GM23248 (cell line): ENCODE measurements around the gene PRUNE1. TPM values are rescaled to one million over a fixed set of nuclear protein-coding genes. Genes with fewer than 3 reads are reported as not detected.

Experiments
- DNase-seq: peaks from one replicate; pipeline ENCODE4 v3.0.0-alpha.2; 2015
- H2AFZ ChIP-seq: fragments of 200-600 bp; sonication (generic); 2 replicates; pipeline ENCODE4 v1.6.1; 2016; ENCODE audit warnings: antibody characterized with exemption
- H3F3A ChIP-seq: fragments of 200-600 bp; sonication (generic); 2 replicates; pipeline ENCODE4 v1.6.1; 2016; ENCODE audit warnings: mild to moderate bottlenecking, antibody characterized with exemption, mixed run types; ENCODE audit not compliant: insufficient read depth
- H3K27ac ChIP-seq: fragments of 200-600 bp; sonication (generic); 2 replicates; pipeline ENCODE4 v1.5.1; 2016; ENCODE audit warnings: mild to moderate bottlenecking
- H3K27me3 ChIP-seq: fragments of 200-600 bp; sonication (generic); replicated peaks from 2 replicates; pipeline ENCODE4 v1.6.1; 2016; ENCODE audit warnings: mild to moderate bottlenecking; ENCODE audit not compliant: insufficient read depth
- H3K36me3 ChIP-seq: fragments of 200-600 bp; sonication (generic); 2 replicates; pipeline ENCODE4 v1.6.1; 2016; ENCODE audit warnings: low read depth, mild to moderate bottlenecking
- H3K4me1 ChIP-seq: fragments of 200-600 bp; sonication (generic); 2 replicates; pipeline ENCODE4 v1.6.1; 2016; ENCODE audit warnings: mild to moderate bottlenecking; ENCODE audit not compliant: insufficient read depth
- H3K4me2 ChIP-seq: fragments of 200-600 bp; sonication (generic); one replicate; pipeline ENCODE4 v1.6.1; 2016; ENCODE audit warnings: mild to moderate bottlenecking; ENCODE audit not compliant: unreplicated experiment
- H3K4me3 ChIP-seq: fragments of 200-600 bp; sonication (generic); 2 replicates; pipeline ENCODE4 v1.5.1; 2016; ENCODE audit warnings: mild to moderate bottlenecking
- H3K79me2 ChIP-seq: fragments of 200-600 bp; sonication (generic); 2 replicates; pipeline ENCODE4 v1.6.1; 2016; ENCODE audit warnings: mild to moderate bottlenecking; ENCODE audit not compliant: insufficient read depth
- H3K9ac ChIP-seq: fragments of 200-600 bp; sonication (generic); 2 replicates; pipeline ENCODE4 v1.6.1; 2016; ENCODE audit warnings: mild to moderate bottlenecking
- H3K9me2 ChIP-seq: fragments of 200-600 bp; sonication (generic); 2 replicates; pipeline ENCODE4 v1.6.1; 2016; ENCODE audit warnings: mixed run types, mild to moderate bottlenecking, moderate library complexity; ENCODE audit not compliant: insufficient read depth
- H3K9me3 ChIP-seq: fragments of 200-600 bp; sonication (generic); one replicate; pipeline ENCODE4 v1.6.1; 2017; ENCODE audit warnings: low read depth
- H4K20me1 ChIP-seq: fragments of 200-600 bp; sonication (generic); 2 replicates; pipeline ENCODE4 v1.6.0; 2016; ENCODE audit not compliant: insufficient read depth
- EZH2 ChIP-seq: fragments of 200-600 bp; sonication (generic); IDR thresholded peaks from 2 replicates; pipeline ENCODE4 v1.6.1; 2018; ENCODE audit warnings: antibody characterized with exemption, mild to moderate bottlenecking; ENCODE audit not compliant: insufficient read depth, poor library complexity, severe bottlenecking
- EZH2phosphoT487 ChIP-seq: fragments of 200-600 bp; sonication (generic); IDR thresholded peaks from 2 replicates; pipeline ENCODE4 v1.6.1; 2018; ENCODE audit warnings: antibody characterized with exemption, moderate library complexity, mild to moderate bottlenecking, low read depth; ENCODE audit not compliant: insufficient read depth
- WGBS, 2 experiments: methylation state at CpG; one replicate each; pipeline ENCODE4 v1.1.6; 2015 to 2017; ENCODE audit warnings: low lambda C conversion rate in 2 of 2, low coverage in 1 of 2; ENCODE audit errors: missing lambda C conversion rate in 2 of 2; 5-methylcytosine and 5-hydroxymethylcytosine counted together
- in situ Hi-C: fragments of 300-500 bp; cut with MboI; formaldehyde crosslinking; loops from 2 replicates; pipeline ENCODE4 v1.15.0; 2020
- polyA plus RNA-seq: library from polyadenylated mRNA; unstranded; fragments of >200 nt; fragmentation: Nextera tagmentation; extraction: Ambion mirVana; gene quantifications from 2 replicates; pipeline ENCODE4 v1.2.1, GENCODE V29; 2016
- total RNA-seq: library from RNA; depleted of rRNA; stranded (reverse); fragments of >200 nt; shearing (Covaris generic); gene quantifications from 2 replicates; pipeline ENCODE4 v1.2.3, GENCODE V29; 2014

PRUNE1 gene
- total and polyA plus RNA-seq, 2 experiments from 2014 or later: 9.0 to 10.5 TPM

DNA sequence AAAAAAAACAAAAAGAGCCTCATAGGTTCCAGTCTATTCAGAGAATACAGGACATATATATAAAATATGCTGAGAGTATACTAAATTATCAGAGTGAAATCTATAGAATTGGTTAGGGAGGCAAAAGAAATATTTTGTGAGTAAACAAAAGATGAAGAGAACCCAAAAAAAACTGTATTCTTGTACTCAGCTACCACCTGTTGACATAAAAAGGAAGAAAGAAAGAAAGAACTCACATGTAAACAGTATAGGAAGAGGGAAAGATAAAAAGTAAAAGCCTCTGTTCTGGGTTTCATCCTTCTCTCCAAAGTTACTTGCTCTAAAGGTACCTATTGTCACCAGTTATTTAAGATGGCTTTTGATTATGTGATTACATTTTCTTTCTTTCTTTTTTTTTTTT is 18.2 kb downstream of the PRUNE1 start:
- Histone ChIP-seq H3K9me2 (no peaks in the 10 kb centered on the region), H3K79me2 (no peaks in the 10 kb centered on the region), H3K4me2 (no peak overlapping the region), H4K20me1 (no peaks in the 10 kb centered on the region), H3K9me3 (no peaks in the 10 kb centered on the region), H2AFZ (no peak overlapping the region), H3K27me3 (no peaks in the 10 kb centered on the region), H3K4me3 (no peak overlapping the region), H3F3A (no peaks in the 10 kb centered on the region), H3K36me3 (peaks cover 6% of the 10 kb centered on the region; the same call in 1 of the 2 replicates), H3K27ac (no peak overlapping the region), H3K4me1 (no peaks in the 10 kb centered on the region), H3K9ac (no peak overlapping the region)
- in situ Hi-C loops: no loop called here
- no peak for DNase-seq
- no peak for TF ChIP-seq EZH2
- no peak for TF ChIP-seq EZH2phosphoT487

GRCh38 chr1:151032164-151032563 is 23.9 kb downstream of the PRUNE1 start:
- Histone ChIP-seq H3K4me1 (no peaks in the 10 kb centered on the region), H3K4me3 (no peak overlapping the region), H3F3A (no peaks in the 10 kb centered on the region), H4K20me1 (no peaks in the 10 kb centered on the region), H3K36me3 (peaks cover 10% of the 10 kb centered on the region; the same call in 1 of the 2 replicates), H2AFZ (no peak overlapping the region), H3K9ac (no peak overlapping the region), H3K9me2 (no peaks in the 10 kb centered on the region), H3K27ac (no peak overlapping the region), H3K4me2 (no peak overlapping the region), H3K27me3 (no peaks in the 10 kb centered on the region), H3K9me3 (no peaks in the 10 kb centered on the region), H3K79me2 (no peaks in the 10 kb centered on the region)
- in situ Hi-C loops: no loop called here
- no peak for DNase-seq
- 99 to 100% methylated on average over 8 of the region's 8 CpGs for WGBS, 2 experiments
- TF ChIP-seq EZH2phosphoT487 (no peak), EZH2 (no peak)

DNA sequence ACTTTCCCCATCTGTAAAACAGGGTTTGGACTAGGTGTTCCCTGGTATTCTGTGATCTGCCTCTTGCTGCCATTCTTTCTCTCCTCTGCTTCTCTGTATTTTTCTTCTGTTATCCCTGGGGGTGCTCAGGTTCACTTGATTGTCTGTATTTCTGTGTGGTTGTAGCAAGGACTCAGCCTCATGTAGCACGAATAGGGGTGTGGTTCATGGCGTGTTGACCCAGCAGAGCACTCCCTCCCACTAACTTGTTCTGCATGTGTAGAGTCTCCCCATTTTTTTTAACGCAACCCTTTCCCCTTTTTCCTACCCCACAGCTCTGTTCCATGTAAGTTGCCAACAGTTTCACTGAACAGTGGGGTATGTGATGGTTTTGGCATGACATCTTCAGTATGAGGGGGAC is 26.9 kb downstream of the PRUNE1 start:
- WGBS, 2 experiments: 97 to 100% methylated on average over 3 of the region's 3 CpGs
- Histone ChIP-seq H3K27ac (no peak overlapping the region), H3F3A (no peaks in the 10 kb centered on the region), H3K27me3 (no peaks in the 10 kb centered on the region), H3K4me1 (no peaks in the 10 kb centered on the region), H4K20me1 (no peaks in the 10 kb centered on the region), H3K9ac (no peak overlapping the region), H3K79me2 (no peaks in the 10 kb centered on the region), H2AFZ (no peak overlapping the region), H3K36me3 (peaks cover 6% of the 10 kb centered on the region; the same call in 1 of the 2 replicates), H3K4me3 (no peak overlapping the region), H3K9me3 (no peaks in the 10 kb centered on the region), H3K4me2 (no peak overlapping the region), H3K9me2 (no peaks in the 10 kb centered on the region)
- DNase-seq: no peak
- in situ Hi-C loops: no loop called here
- TF ChIP-seq EZH2: no peak

GRCh38 chr1:151036356-151036755 is 28.1 kb downstream of the PRUNE1 start, which contains the start of gene BNIPL:
TSS of gene BNIPL (plus strand) at chr1:151036586. CDS start at chr1:151036726, 140 bp downstream.
- in situ Hi-C loops: no loop called here
- Histone ChIP-seq H3K9ac (no peak within 1 kb of the TSS), H3K9me3 (no peaks in the 10 kb centered on the region), H2AFZ (no peak within 1 kb of the TSS), H3K79me2 (no peaks in the 10 kb centered on the region), H3K4me3 (no peak within 1 kb of the TSS), H3F3A (no peaks in the 10 kb centered on the region), H3K36me3 (peaks cover 6% of the 10 kb centered on the region; the same call in 1 of the 2 replicates), H3K4me2 (no peak within 1 kb of the TSS), H3K9me2 (no peaks in the 10 kb centered on the region), H3K27ac (no peak within 1 kb of the TSS), H4K20me1 (no peaks in the 10 kb centered on the region), H3K27me3 (no peaks in the 10 kb centered on the region), H3K4me1 (no peaks in the 10 kb centered on the region)
- WGBS, 2 experiments: 48 to 51% methylated on average over 2 of the region's 2 CpGs
- TF ChIP-seq EZH2phosphoT487 (no peak), EZH2 (no peak)
- DNase-seq: no peak

GRCh38 chr1:151037032-151037431 is 28.8 kb downstream of the PRUNE1 start:
- Histone ChIP-seq H3K4me2 (no peak overlapping the region), H3K4me1 (no peaks in the 10 kb centered on the region), H3K36me3 (peaks cover 6% of the 10 kb centered on the region; the same call in 1 of the 2 replicates), H3K9me3 (no peaks in the 10 kb centered on the region), H3K9ac (no peak overlapping the region), H3K9me2 (no peaks in the 10 kb centered on the region), H3K27me3 (no peaks in the 10 kb centered on the region), H3K27ac (no peak overlapping the region), H3K79me2 (no peaks in the 10 kb centered on the region), H3F3A (no peaks in the 10 kb centered on the region), H3K4me3 (no peak overlapping the region), H2AFZ (no peak overlapping the region), H4K20me1 (no peaks in the 10 kb centered on the region)
- no peak for TF ChIP-seq EZH2phosphoT487
- WGBS, 2 experiments: 84 to 92% methylated on average over 6 of the region's 6 CpGs
- in situ Hi-C loops: no loop called here
- DNase-seq: no peak
